Esophagus muscularis mucosa (tissue), 4 donors: ENCODE results near the gene RIN1. TPM values are rescaled to one million over a fixed set of nuclear protein-coding genes. Genes with fewer than 3 reads are reported as not detected.

Experiments
- DNase-seq: peaks from one replicate; pipeline ENCODE4 v3.0.0-alpha.2; 2017; ENCODE audit errors: extremely low spot score
- H3K27ac ChIP-seq, 4 donors: fragments of 200-600 bp; sonication (generic); replicated peaks in 1 of 4; 1 replicate in 3 of 4; 2 replicates in 1 of 4; pipeline ENCODE4 v1.5.1; 2016 to 2019; ENCODE audit warnings: mild to moderate bottlenecking in 1 of 4
- H3K27me3 ChIP-seq, 4 donors: fragments of 200-600 bp; sonication (generic); one replicate each; pipeline versions ENCODE4 v1.5.1 to v1.6.0; 2016 to 2019
- H3K36me3 ChIP-seq, 4 donors: fragments of 200-600 bp; sonication (generic); one replicate each; pipeline ENCODE4 v1.5.1; 2016 to 2019
- H3K4me1 ChIP-seq, 4 donors: fragments of 200-600 bp; sonication (generic); one replicate each; pipeline ENCODE4 v1.5.1; 2016 to 2019
- H3K4me3 ChIP-seq, 4 donors: fragments of 200-600 bp; sonication (generic); 1 replicate in 2 of 4; 2 replicates in 2 of 4; pipeline ENCODE4 v1.5.1; 2016 to 2019; ENCODE audit warnings: mild to moderate bottlenecking in 4 of 4, moderate library complexity in 1 of 4
- H3K9me3 ChIP-seq, 4 donors: fragments of 200-600 bp; sonication (generic); 1 replicate in 3 of 4; 2 replicates in 1 of 4; pipeline ENCODE4 v1.5.1; 2016 to 2019
- EP300 ChIP-seq: sonication (generic); formaldehyde crosslinking; IDR thresholded peaks from one replicate; pipeline ENCODE4 v1.6.1; 2017; ENCODE audit warnings: antibody characterized with exemption
- POLR2A ChIP-seq: fragments of 450-650 bp; IDR thresholded peaks from one replicate; pipeline ENCODE4 v1.6.1; 2017; ENCODE audit warnings: antibody characterized with exemption, moderate library complexity, mild to moderate bottlenecking, low read depth
- POLR2AphosphoS5 ChIP-seq, 2 donors: sonication (generic); formaldehyde crosslinking; IDR thresholded peaks; one replicate each; pipeline ENCODE4 v1.6.1; 2017; ENCODE audit warnings: antibody characterized with exemption in 2 of 2
- WGBS: methylation state at CpG from one replicate; pipeline ENCODE4 v1.1.5; 2018; 5-methylcytosine and 5-hydroxymethylcytosine counted together
- intact Hi-C: fragments of 100-400 bp; cut with DNase I; formaldehyde crosslinking; loops from one replicate; pipeline ENCODE4 v1.15.1; 2023
- total RNA-seq, 4 donors: library from RNA; depleted of rRNA; stranded (reverse); fragments of >200 nt; gene quantifications; one replicate each; pipeline versions ENCODE4 v1.1.0 to v1.2.1, GENCODE V29; 2016
- TF ChIP-seq, protein P1 (sequence below), 3 experiments: fragments of 200-600 bp in 2 of 3; fragments of 450-650 bp in 1 of 3; sonication (generic) in 2 of 3; IDR thresholded peaks; one replicate each; pipeline ENCODE4 v1.5.1; 2017 to 2019; ENCODE audit warnings: antibody characterized with exemption in 3 of 3, mild to moderate bottlenecking in 2 of 3, moderate library complexity in 1 of 3

Gene RIN1
- total RNA-seq, 4 donors from 2014 or later, result 3.1 to 6.6 (median 4.5) TPM

- H3K4me3 ChIP-seq, result peak overlapping the region; percentile 59 to 75 (median 62)
- DNase-seq, result no peak
- intact Hi-C loops, result no loop called here
- H3K27me3 ChIP-seq, result peaks cover 0 to 8% (median 0%) of the 10 kb centered on the region in 4 donors
- 0% methylated on average over 5 of the region's 14 CpGs for WGBS
- no peak for TF ChIP-seq POLR2AphosphoS5 (IDR thresholded peaks at IDR 0.05)
- TF ChIP-seq, protein P1, sequence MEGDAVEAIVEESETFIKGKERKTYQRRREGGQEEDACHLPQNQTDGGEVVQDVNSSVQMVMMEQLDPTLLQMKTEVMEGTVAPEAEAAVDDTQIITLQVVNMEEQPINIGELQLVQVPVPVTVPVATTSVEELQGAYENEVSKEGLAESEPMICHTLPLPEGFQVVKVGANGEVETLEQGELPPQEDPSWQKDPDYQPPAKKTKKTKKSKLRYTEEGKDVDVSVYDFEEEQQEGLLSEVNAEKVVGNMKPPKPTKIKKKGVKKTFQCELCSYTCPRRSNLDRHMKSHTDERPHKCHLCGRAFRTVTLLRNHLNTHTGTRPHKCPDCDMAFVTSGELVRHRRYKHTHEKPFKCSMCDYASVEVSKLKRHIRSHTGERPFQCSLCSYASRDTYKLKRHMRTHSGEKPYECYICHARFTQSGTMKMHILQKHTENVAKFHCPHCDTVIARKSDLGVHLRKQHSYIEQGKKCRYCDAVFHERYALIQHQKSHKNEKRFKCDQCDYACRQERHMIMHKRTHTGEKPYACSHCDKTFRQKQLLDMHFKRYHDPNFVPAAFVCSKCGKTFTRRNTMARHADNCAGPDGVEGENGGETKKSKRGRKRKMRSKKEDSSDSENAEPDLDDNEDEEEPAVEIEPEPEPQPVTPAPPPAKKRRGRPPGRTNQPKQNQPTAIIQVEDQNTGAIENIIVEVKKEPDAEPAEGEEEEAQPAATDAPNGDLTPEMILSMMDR (IDR thresholded peaks at IDR 0.05), result no peak
- TF ChIP-seq POLR2A, result no peak
- no peak for TF ChIP-seq EP300
- H3K9me3 ChIP-seq, result no peaks in the 10 kb centered on the region
- H3K36me3 ChIP-seq, result no peaks in the 10 kb centered on the region
- H3K27ac ChIP-seq, result peak overlapping the region; percentile 83 to 95 (median 89)
- peaks cover 41 to 76% (median 74%) of the 10 kb centered on the region in 4 donors for H3K4me1 ChIP-seq
Observed at GRCh38 chr11:66317322-66317722, 18.9 kb downstream of the RIN1 start.

DNA sequence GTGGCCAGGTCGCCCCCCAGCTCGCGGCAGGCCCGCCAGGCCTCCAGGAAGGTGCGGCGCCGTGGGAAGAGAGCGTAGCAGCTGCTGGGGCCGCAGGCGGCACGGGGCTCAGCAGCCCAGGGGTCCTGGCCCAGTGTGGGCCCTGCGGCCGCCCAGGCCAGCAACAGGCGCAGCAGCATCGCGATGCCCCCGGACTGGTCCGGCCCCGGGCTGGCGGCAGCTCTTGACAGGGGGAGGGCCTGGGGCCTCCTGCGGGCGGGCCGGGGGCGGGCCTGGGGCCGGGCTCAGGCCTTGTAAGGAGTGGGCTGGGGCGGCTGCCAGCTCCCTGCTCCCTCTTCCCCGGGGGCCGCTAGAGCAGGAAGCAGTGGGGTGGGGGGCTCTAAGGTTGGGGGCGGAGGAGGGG, 19.4 kb downstream of the RIN1 start, which contains the start of gene CD248:
Gene CD248 (minus strand): TSS at position 196 of the 403 bp plus-strand sequence. CDS start 17 bp downstream, at position 179.
- Histone ChIP-seq H3K9me3 (no peaks in the 10 kb centered on the region), H3K36me3 (no peaks in the 10 kb centered on the region), H3K4me3 (peak within 1 kb of the TSS; percentile 59 to 75 (median 62)), H3K4me1 (peaks cover 41 to 75% (median 71%) of the 10 kb centered on the region in 4 donors), H3K27me3 (peaks cover 0 to 8% (median 0%) of the 10 kb centered on the region in 4 donors), H3K27ac (peak within 1 kb of the TSS; percentile 83 to 95 (median 89))
- intact Hi-C loops, result no loop called here
- WGBS, result no CpG with 5 or more reads among the region's 29 CpGs
- TF ChIP-seq, protein P1 (IDR thresholded peaks at IDR 0.05), result no peak
- TF ChIP-seq POLR2AphosphoS5 (IDR thresholded peaks at IDR 0.05), result peak; percentile 28 to 75
- DNase-seq, result no peak

- Histone ChIP-seq H3K27ac (peak overlapping the region; percentile 83 to 95 (median 89)), H3K4me1 (peaks cover 44 to 76% (median 72%) of the 10 kb centered on the region in 4 donors), H3K9me3 (no peaks in the 10 kb centered on the region), H3K36me3 (no peaks in the 10 kb centered on the region), H3K4me3 (peak overlapping the region; percentile 59 to 75 (median 62)), H3K27me3 (peaks cover 0 to 8% (median 0%) of the 10 kb centered on the region in 4 donors)
- 49% methylated on average over 13 of the region's 52 CpGs for WGBS
- no peak for DNase-seq
- TF ChIP-seq, protein P1 (IDR thresholded peaks at IDR 0.05), result no peak
- no peak for TF ChIP-seq POLR2A
- TF ChIP-seq POLR2AphosphoS5 (IDR thresholded peaks at IDR 0.05), result no peak
- intact Hi-C loops, result no loop called here
Observed at GRCh38 chr11:66315921-66316811, 20.1 kb downstream of the RIN1 start.

- DNase-seq, result no peak
- Histone ChIP-seq H3K36me3 (no peaks in the 10 kb centered on the region), H3K27ac (peak overlapping the region; percentile 83 to 95 (median 89)), H3K27me3 (peaks cover 0 to 8% (median 0%) of the 10 kb centered on the region in 4 donors), H3K4me3 (peak overlapping the region; percentile 59 to 75 (median 62)), H3K9me3 (no peaks in the 10 kb centered on the region), H3K4me1 (peaks cover 44 to 76% (median 72%) of the 10 kb centered on the region in 4 donors)
- WGBS, result 81% methylated on average over 13 of the region's 14 CpGs
- intact Hi-C loops, result no loop called here
- TF ChIP-seq POLR2A (no peak), EP300 (no peak), POLR2AphosphoS5 (IDR thresholded peaks at IDR 0.05) (no peak)
- TF ChIP-seq, protein P1 (IDR thresholded peaks at IDR 0.05), result no peak
Observed at GRCh38 chr11:66315498-66315885, 20.7 kb downstream of the RIN1 start.
